ENCODE measurements around the gene VPS8.

VPS8 gene

DNA sequence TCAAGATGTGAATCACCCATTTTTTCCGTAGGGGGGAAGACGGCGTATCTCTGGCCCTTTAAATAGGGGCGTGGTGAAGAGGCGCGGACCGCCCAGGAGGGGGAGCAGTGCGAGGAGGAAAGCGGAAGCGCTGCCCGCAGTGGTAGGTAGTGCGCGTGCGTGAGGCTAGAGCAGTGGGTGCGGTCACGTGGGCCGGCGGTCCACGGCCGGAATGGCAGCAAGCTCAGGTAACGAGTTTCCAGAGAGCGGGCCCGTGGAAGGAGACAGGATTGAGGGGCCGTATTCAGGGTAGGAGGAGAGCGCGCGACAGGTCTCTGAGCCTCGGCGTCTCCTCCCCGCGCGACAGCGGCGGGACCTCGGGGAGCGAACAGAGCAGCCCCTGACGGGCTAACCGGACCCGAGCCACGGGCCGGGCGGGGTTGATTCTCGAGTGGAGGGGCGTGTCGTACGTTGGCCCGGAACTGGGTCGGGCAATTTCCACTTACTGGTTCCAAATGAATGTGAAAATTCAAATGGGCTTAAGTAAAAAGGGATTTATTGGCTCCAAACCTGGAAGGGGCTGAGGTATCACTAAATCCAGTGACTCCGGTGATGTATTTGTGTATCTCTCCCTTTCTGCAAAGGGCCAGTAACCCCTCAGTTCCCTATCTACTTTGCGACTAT, at the start of gene VPS8:
Gene VPS8, plus strand, starts transcription at position 168 of the 663 bp plus-strand sequence. CDS start 12,467 bp downstream, outside the sequence.
- peak; percentile 85 for DNase-seq (ENCODE audit: low read depth, low spot score)

- DNase-seq (ENCODE audit: low read depth, low spot score) = no peak
These were observed 47.8 kb upstream of the VPS8 start for GRCh38 chr3:184764191-184764590.

GRCh38 chr3:184765047-184765729, 46.8 kb upstream of the VPS8 start:
- no peak for DNase-seq (ENCODE audit: low read depth, low spot score)

DNA sequence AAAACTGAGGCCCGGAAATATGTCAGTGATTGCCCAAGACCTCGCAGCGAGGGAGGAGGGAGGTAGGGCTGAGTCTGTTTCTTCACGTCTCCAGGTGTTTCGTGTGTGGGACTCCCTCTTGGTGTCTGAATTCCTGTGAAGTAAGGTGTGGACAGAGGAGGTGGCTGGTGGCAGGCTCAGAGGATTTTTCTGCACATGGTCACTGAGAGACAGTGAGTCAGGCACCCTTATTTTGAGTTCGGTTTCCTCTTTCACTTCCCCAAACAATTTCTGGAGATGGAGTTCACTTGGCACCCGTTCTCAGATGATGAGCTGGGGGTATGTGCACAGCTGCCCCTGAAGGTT, 46.3 kb upstream of the VPS8 start:
- DNase-seq (ENCODE audit: low read depth, low spot score) = no peak

- DNase-seq (ENCODE audit: low read depth, low spot score) = no peak
These were observed 45.3 kb upstream of the VPS8 start for GRCh38 chr3:184766555-184767261.

DNA sequence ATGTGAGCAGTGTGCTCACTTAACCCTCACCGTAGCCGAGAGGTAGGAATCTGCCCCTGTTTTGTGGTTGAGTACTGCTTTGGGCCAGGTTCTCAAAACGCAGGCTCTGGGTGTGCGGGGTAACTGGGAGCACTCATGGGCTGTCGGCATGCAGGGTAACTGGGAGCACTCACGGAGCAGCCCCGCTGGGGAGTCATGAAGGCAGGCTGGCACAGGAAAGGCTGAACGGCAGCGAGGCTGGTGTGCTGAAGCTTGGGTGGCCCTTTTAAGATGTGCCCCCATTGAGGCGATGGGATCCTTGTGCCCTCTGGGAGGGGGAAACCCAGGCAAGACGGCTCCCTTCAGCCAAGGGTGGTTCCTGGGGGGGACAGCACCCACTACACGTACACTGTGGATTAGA, 44.6 kb upstream of the VPS8 start:
- no peak for DNase-seq (ENCODE audit: low read depth, low spot score)

DNA sequence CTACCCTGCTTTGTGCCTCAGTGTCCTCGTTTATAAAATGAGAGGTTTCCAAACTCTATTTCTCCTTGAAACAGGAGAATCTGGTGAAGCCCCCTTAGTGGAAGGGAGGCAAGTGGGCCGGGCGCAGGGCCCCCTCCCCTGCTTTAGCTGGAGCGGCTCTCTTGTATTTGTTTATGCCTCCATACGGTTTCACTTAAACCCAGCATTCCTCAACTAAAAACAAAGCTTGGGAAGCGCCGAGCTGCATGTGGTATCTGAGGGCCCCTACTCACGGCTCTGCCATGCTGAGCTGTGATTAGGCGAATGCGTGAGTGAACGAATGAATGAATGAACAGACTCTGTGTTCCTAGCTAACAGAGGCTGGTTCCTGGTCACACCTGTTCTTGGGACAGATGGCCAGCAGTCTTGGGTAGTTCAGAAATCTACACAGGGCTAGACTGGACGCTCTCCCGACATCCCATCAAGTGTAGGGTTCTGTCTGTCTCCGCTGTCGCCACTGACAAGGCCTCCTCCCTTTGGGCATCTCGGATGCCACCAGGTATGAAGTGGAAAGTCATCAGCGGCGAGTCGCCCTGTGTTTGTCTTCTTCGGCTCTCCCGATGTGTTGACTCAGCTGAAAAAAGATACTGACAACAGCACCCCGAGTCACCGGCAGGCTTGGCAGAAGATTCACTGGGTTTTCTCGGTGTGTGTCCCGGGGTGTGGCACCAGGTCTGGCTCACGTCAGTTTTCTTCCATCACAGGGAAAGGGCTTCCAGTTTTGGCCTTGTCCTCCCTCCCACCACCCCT, 42.4 kb upstream of the VPS8 start:
- DNase-seq (ENCODE audit: low read depth, low spot score) = no peak

DNA sequence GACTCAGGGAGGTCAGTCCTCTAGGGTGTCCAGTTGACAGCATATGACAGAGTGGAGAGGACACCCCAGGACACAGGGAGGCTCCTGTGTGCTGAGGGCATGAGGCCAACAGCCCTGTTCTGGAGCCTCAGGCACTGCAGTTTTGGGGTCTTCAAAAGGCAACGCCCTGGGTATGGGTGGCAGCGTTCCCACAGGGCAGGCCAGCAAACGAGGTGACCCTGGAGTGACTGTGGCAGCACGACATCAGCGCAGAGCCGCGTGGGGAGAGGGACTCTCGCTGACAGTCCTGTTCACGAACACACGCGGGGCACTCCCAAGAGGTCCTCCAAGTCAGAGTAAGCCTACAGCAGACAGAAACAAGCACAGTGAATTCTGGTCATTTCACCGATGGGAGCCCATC, 41.4 kb upstream of the VPS8 start:
- DNase-seq (ENCODE audit: low read depth, low spot score) = no peak

DNA sequence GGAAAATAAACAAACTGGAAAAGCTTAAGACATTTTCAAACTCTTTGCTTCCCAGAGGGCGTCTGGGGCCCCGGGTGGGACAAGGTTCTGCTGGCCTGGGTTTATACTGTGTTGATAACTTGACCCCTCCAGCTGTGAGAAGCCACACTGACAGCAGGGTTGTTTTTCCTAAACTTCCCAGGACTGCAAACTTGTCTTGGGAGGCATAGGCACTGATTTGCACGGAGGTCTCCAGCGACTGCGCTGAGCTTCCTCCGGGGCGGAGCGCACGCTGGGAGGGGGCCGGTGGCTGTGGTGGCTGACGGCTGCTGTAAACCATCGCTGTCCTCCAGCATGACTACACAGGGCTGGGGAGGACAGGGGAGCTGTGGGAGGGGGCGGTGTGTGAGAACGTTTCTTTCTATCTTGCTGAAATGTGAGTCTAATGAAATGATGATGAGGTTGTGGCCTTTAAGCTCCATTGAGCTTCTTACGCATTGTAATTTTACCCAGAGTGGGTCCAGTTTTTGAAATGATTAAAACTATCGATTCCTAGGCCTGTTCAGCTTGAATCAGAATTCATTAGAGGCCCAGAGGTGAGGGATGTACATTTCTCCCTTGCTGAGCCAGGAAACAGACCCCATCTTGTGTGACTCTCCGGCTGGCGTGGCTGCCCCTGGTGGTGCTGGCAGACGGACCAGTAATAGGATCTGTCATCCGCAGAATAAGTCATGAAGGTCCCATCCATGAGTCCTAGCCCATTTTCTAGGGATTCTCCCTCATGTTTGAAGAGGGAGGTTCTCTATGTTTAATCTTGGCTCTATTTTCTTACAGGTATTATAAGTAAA, 40.5 kb upstream of the VPS8 start:
- DNase-seq (ENCODE audit: low read depth, low spot score) = no peak

DNA sequence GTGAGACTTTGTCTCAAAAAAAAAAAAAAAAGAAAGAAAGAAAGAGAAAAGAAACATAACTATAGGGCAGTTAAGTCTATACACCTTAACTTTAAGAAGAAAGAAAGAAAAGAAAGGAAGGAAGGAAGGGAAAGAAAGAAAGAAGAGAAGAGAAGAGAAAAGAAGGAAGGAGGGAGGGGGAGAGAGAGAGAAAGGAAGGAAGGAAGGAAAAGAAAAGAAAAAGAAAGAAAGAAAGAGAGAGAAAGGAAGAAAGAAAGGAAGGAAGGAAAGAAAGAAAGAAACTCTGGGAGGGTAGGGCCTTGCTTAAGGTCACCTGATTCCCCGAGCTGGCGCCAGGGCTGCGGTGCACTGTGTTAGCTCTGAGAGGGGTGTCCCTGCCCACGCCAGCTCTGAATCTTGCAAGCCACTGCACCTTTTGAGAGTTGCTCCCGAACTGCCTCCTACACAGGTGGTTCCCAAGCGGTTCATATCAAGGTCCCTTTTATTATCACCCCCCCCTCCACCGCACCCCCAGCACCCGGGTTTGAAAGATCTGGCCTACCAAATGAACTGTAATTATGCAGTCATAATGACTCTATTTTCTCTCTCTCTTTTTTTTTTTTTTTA, 39.2 kb upstream of the VPS8 start:
- no peak for DNase-seq (ENCODE audit: low read depth, low spot score)

GRCh38 chr3:184773283-184774186, 38.4 kb upstream of the VPS8 start:
- no peak for DNase-seq (ENCODE audit: low read depth, low spot score)

- DNase-seq (ENCODE audit: low read depth, low spot score) = no peak
These were observed 35.0 kb upstream of the VPS8 start for GRCh38 chr3:184776916-184777315.

DNA sequence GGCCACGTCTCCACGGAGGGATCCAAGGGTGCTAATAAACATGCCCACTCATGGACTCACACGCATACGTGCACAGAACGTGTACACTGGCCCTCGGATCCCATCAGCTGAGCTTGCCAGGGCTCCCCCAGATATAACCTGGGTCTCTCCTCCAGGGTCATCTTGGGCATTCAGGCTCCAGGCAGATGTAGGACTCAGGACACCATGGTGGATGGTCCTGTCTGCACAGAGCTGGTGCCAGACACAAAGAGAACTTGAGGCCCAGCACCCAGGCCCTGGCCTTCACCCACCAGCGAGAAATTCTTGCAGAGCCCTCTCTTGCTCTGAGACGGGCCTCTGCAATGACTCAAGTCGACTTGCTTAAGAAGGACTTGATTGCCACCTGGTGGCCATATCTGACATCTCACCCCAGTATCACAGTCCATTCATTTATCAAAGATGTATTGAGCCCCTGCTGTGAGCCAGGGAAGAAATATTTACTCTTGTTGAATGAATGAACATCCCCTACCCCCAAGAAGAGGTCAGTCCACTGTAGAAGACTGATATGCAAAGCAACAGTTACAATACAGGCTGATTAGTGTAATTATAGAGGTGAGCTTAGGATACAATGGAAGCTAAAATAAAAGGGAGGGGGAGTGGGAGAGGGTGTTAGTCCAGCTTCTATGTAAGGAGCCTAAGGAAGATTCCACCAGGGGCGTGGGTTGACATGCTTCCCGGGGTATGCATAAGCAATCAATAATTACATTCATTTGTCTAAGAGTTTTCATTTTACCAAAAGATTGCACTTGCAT, 34.2 kb upstream of the VPS8 start:
- DNase-seq (ENCODE audit: low read depth, low spot score) = peak; percentile 89

- no peak for DNase-seq (ENCODE audit: low read depth, low spot score)
These were observed 33.3 kb upstream of the VPS8 start for GRCh38 chr3:184778426-184779332.

DNA sequence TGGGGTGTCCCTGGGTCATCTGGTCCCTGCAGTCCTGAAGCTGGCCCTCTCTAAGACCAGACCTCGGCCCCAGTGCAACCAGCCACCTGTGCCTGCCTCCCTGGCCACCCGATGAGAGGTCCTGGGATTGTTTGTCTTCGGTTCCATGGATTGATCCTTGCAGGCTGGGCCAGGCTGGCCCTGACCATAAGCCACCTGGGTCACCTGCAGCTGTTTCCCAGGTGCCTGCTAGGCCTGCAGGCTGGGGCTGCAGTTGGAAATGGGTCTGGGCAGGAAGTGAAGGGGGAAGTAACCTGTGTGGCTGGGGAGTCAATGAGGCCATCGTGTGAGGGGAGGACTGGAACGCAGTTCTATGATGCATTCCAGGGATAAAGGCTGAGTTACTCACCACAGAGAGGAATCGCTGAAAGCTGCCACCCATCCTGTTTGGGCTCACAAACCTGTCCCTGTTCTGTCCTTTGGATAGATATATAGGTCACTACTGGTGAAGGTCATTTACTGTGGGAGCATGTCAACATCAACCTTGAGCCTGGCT, 30.9 kb upstream of the VPS8 start:
- DNase-seq (ENCODE audit: low read depth, low spot score) = no peak

DNA sequence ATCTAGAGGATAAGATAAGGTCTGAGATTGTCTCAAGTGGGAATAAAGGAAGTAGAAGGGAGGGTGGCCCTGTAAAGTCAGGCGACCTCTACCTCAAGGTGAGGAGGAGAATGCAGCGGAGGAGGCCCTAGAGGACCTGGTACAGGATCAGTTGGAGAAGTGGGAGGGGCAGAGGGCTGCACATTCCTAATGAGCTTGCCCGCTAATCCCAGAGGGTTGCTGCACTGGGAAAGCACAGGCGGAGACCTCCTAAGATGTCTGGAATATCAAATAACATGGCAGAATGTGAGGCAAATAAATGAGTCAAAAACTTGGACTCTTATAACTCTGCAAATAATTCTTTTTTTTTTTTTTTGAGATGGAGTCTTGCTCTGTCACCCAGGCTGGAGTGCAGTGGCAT, 30.2 kb upstream of the VPS8 start:
- no peak for DNase-seq (ENCODE audit: low read depth, low spot score)

DNA sequence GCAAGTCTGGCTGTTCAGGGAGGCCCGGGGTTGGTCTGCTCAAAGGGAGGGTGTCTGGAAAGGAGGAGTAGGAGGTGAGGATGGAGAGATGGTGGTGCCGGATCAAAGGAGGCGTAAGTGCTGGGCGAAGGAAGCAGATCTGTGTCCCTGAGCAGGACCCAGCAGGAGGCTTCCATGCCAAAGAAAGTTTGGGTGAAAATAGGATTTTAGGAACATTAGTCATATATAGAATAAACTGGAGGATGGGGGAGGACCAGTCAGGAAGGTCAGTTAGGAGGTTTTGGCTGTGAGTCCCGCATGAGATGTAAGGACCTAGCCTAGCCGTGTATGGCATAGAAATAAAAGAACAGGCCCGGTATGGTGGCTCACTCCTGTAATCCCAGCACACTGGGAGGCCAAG, 28.6 kb upstream of the VPS8 start:
- no peak for DNase-seq (ENCODE audit: low read depth, low spot score)

All from smooth muscle cell of the brain vasculature (primary cell).